NCI-H446 treated with DMSO at 0.1 percent for 48 hours (cell line): ENCODE data around the gene ZDHHC17.

Experiments
- DNase-seq: peaks from one replicate; lab custom pipeline; 2025; lab: John Stamatoyannopoulos, UW

The ZDHHC17 gene

DNA sequence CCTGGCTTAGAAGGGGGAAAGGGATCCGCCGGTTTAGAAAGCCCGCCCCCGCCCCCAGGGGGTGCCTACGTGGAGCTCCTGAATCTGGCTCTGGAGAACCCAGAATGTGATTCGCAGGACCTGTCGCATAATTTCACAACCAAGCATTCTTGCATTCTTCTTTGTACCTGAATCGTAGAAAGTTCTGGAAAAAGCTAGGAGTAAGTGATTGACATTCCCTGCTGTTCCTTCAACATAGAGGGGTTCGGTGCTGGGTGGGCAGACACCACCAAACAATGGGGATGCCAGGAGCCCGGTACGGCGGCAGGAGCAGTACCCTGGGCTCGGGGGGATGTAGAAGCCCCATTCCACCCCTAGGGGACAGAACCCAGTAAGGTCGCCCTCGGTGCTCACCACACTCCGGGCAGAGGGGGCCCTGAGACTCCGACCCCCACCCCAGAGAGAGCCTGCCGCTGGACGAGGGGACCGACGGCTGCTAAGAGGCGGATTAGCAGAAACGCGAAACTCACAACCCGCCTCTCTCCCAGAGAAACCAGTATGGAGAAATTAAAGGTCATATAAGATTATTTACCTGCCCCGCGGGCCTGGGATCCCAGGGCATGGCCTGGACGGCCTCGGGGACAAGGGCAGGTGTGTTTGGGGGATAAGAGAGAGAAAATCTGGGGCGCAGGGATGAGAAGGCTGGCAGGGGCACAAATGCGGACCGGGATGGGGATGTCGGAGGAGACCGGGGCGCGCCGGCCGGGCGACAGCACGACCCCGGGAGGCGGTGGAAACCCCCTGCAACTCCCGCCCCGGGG lies 114.4 kb downstream of the ZDHHC17 start:
- DNase-seq: peak; percentile 9

DNA sequence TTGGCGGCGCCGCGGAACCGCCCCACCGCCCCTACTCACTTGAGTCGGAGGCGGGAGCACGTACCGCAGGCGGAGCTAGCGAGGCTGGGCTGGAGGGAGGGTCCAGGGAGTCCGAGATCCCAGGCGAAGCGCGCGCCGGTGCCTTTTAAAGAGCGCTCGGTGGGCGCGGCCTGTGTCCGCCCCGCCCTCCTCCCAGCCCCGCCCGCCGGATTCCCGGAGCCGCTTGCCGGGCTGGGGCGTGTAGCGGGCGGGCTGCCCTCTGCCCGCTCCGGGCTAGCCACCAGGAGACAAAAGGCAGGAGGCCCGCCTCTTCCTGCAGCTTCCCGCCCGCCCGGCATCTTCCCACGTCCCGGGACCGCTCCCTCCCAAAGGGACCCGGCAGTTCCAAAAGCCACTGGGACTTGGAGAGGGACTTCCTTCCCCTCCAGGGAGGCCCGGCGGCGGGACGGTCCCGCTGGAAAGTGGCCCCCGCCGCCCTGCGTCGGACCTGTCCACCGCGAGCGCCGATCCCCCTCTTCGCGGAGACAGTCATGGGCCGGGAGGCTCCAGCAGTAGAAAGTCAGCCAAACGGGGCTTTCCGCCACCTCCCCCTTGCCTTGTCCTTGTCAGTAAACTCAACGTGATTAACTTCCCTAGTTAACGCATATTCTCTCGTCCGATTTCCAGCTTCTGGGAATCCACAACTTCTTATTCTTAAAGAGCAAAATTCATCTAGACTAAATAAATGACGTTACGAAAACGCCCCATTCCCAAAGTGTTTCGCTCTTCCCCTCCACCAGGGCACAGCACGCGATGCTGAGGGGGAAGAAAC lies 115.2 kb downstream of the ZDHHC17 start, which contains the start of gene CSRP2:
Gene CSRP2, minus strand, starts transcription at position 121 of the 811 bp plus-strand sequence. CDS start 12,759 bp downstream, outside the sequence.
- peak; percentile 81 for DNase-seq

- DNase-seq: no peak
These were observed 116.0 kb downstream of the ZDHHC17 start for GRCh38 chr12:76879710-76880518.

DNA sequence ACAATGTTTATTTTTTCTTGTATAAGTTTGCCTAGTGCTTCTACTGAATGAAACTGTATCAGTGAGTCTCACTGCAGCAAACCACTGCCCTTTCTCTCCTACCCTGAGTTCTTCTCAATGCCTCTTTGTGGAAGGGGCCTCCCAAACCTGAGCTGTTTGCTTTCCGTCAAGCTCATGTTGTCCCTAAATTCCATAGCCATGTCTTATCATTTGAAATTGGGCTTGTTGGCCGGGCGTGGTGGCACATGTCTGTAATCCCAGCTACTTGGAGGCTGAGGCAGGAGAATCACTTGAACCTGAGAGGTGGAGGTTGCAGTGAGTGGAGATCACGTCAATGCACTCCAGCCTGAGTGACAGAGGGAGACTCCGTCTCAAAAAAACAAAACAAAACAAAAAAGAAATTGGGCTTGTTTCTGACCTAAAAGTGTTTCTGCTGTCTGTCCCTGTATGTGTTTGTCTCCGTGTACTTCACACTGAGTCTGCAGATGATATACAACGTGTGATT lies 116.7 kb downstream of the ZDHHC17 start:
- DNase-seq: no peak

- DNase-seq: no peak
These were observed 117.2 kb downstream of the ZDHHC17 start for GRCh38 chr12:76881142-76881541.

GRCh38 chr12:76882367-76882766 lies 118.5 kb downstream of the ZDHHC17 start:
- no peak for DNase-seq

- no peak for DNase-seq
These were observed 119.2 kb downstream of the ZDHHC17 start for GRCh38 chr12:76883151-76883550.

DNA sequence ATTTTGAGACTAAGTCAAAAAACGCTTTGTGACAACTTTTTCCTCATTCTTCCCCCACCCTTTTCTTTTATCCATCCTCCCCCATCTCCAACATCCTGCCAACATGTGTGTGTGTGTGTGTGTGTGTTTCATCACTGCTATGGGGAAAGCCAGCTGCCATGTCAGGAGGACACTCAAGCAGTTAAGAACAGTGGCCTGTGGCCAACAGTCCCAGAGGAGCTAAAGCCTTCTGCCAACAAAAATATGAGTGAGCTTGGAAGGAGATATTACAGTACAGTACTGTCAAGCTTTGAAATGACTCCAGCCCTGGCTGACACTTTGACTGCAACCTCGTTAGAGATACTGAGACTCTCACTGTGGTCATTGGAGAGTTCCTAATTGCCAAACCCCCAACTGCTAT lies 119.9 kb downstream of the ZDHHC17 start:
- DNase-seq: peak; percentile 96

GRCh38 chr12:76888775-76889174 lies 124.9 kb downstream of the ZDHHC17 start:
- no peak for DNase-seq

DNA sequence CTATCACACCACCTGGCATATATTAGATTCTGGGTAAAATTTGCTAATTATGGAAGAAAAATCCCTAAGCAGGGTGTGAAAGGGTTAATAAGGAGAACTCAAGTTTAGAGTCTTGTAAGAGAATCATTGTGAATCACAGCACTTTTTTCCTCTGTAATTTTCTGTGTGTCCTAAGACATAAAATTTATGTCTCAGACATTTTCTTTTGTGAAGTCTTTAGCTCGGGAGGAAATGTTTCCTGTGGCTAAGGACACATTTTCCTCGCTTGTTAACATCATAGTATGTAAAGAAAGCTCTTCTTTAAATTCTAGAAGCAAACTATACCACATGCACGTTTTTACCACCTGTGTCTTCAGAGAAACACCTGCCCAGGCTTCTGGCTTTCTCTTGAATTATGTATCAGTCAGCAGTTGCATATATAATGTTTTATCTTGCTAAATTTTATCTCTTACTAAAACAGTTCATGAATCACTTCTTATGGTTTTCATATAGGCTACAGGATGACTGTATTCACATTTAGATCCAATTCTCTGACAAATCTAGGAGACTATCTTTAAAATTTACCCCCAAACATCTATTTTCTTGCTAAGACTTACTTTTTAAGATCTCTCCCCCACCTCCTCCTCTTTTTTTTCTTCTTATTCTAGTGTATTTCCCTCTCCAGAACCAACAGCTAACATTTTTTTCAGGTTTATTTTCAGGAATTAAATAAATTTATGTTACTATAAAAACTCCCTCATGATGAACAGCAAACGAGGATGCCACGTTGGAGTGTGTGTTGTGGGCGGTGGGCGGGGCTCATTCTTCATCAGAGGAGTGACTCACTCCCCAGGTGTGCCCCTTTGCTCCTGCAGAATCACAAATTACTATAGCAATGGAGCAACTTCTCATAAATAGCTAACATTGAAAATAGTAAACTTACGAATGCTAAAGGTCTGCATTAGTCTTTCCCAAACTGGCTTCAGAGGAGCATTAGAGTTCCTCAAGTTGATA lies 126.5 kb downstream of the ZDHHC17 start:
- no peak for DNase-seq

DNA sequence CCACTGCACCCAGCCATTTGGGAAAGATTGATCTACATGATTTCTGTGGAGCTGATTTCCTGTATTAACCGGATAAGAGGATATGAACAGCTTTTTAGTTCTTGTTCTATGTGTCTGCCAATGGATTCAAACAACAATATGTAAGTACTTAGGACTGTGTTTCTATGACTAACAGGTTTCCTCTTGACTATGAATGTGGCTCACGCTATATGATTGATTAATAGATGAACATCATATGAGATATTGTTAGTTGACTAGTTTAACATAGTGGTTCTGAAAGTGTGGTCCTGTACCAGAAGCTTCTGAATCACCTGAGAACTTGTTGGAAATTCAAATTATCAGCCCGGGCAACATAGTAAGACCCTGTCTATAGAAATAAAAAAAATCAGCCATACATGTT lies 127.7 kb downstream of the ZDHHC17 start:
- no peak for DNase-seq

DNA sequence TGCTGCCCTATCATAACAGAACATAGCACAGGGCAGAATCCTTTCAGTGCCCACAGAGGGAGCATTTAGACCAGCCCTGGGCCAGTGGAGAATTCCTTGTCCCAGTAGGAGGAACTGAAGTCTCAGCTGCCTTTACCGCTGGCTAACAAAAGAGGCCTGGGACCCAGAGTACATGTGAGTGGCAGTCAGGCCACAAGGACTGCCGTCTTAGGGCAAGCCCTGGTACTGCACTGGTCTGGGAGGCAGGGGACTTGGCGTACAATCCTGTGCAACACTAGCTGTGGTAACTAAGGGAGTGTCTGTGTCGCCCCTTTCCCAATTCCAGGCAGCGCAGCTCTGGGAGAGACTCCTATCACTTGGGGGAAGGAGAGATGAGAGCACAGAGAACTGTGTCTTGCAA lies 131.9 kb downstream of the ZDHHC17 start:
- no peak for DNase-seq

- no peak for DNase-seq
These were observed 132.4 kb downstream of the ZDHHC17 start for GRCh38 chr12:76896274-76896673.

- DNase-seq: no peak
These were observed 134.5 kb downstream of the ZDHHC17 start for GRCh38 chr12:76898442-76898841.

GRCh38 chr12:76899522-76899921 lies 135.6 kb downstream of the ZDHHC17 start:
- DNase-seq: no peak

GRCh38 chr12:76901628-76902380 lies 137.9 kb downstream of the ZDHHC17 start:
- no peak for DNase-seq
